Endodermal cell (in vitro differentiated cells): ENCODE data around the gene MROH2A. TPM values are rescaled to one million over a fixed set of nuclear protein-coding genes. Genes with fewer than 3 reads are reported as not detected.

Experiments
- total RNA-seq, 2 donors: library from RNA; stranded (reverse); fragmentation: NEBNext Ultra II Directional in 1 of 2; extraction: Animal tissue kit (Norgen Biotek cat#: 25700) in 1 of 2; gene quantifications; 2 replicates in 1 of 2; 3 replicates in 1 of 2; pipeline ENCODE4 v1.2.1, GENCODE V29; 2021

The MROH2A gene
- total RNA-seq, 2 donors from 2014 or later = not detected

Other genes starting within 250 kb of the MROH2A start
- gene USP40, start 211.5 kb upstream of the MROH2A start, total RNA-seq = 10 to 100 TPM; 12.9 to 22.4 TPM
- not detected for gene UGT1A8, start 160.7 kb upstream of the MROH2A start, total RNA-seq
- under 1 TPM in 1 of 2 donors, not detected in 1; 0.13 TPM for gene UGT1A10, start 141.9 kb upstream of the MROH2A start, total RNA-seq
- gene UGT1A9, start 106.4 kb upstream of the MROH2A start, total RNA-seq = not detected
- not detected for gene UGT1A7, start 96.4 kb upstream of the MROH2A start, total RNA-seq
- not detected for gene UGT1A6, start 85.4 kb upstream of the MROH2A start, total RNA-seq
- gene UGT1A5, start 65.4 kb upstream of the MROH2A start, total RNA-seq = not detected
- not detected for gene UGT1A4, start 59.6 kb upstream of the MROH2A start, total RNA-seq
- gene UGT1A3, start 49.3 kb upstream of the MROH2A start, total RNA-seq = not detected
- gene UGT1A1, start 18.1 kb upstream of the MROH2A start, total RNA-seq = not detected
- 10 to 100 TPM; 39.4 to 78.9 TPM for gene HJURP, start 76.2 kb downstream of the MROH2A start, total RNA-seq
- gene TRPM8, start 139.0 kb downstream of the MROH2A start, total RNA-seq = not detected